ENCODE results near the gene ZNF605.

- TF ChIP-seq CTCF (IDR thresholded peaks at IDR 0.05) (no peak), POLR2A (IDR thresholded peaks at IDR 0.05) (no peak)
Measured at GRCh38 chr12:132869551-132869950, 86.6 kb downstream of the ZNF605 start.

Measured in esophagus squamous epithelium (tissue), 4 donors.